Adrenal gland (tissue), 5 donors: ENCODE results near the gene TFDP3.

ENCODE experiments used
- POLR2A ChIP-seq, 2 donors: fragments of 450-650 bp; IDR thresholded peaks; one replicate each; pipeline ENCODE4 v1.6.1; 2017; ENCODE audit warnings: antibody characterized with exemption in 2 of 2, mild to moderate bottlenecking in 2 of 2, moderate library complexity in 1 of 2
- TF ChIP-seq, protein P1 (sequence below), 6 experiments: fragments of 450-650 bp in 4 of 6; fragments of 200-600 bp in 2 of 6; sonication (generic) in 1 of 6; IDR thresholded peaks; 1 replicate in 5 of 6; 2 replicates in 1 of 6; pipeline versions ENCODE4 v1.5.1 to v1.8.0; 2016 to 2021; ENCODE audit warnings: antibody characterized with exemption in 6 of 6, mild to moderate bottlenecking in 2 of 6, moderate library complexity in 1 of 6
- donor health status: DM: no; HTN: no; CAD: no.

DNA sequence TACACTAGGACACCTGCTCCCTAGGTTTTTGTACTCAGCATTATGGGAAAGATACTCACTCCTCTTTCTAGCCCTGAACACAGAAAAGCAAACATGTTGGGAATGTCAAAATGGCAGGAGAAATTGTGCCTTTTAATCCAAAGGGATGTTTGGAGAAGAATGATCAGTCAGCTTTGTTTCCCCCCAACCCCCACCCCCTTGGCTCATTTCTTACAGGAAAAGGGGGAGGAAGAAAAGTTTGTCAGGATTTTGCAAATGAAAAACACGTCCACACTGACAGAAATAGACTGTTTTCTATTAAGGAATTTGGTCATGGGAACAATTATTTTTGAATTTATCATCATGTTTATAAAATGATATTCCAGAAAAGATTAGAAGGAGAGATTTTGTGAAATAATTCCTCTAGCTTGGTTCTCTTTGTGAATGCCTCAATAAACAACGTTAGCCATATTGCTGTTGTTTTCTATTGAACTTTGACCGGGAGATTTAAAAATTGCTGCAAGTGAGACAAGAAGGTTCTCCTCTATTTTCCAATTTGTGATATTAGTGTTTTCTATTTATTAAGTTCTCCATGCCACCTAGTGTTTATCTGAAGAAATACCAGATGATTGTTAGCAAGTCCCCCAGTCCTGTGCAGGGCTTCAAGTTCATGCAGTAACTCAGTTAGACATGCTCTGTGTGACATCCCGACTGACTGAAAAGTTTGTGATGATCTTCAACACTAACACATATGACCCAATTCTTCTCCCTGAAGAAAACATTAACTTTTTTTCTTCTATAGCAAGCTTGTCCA, 31.3 kb upstream of the TFDP3 start:
- TF ChIP-seq, protein P1, sequence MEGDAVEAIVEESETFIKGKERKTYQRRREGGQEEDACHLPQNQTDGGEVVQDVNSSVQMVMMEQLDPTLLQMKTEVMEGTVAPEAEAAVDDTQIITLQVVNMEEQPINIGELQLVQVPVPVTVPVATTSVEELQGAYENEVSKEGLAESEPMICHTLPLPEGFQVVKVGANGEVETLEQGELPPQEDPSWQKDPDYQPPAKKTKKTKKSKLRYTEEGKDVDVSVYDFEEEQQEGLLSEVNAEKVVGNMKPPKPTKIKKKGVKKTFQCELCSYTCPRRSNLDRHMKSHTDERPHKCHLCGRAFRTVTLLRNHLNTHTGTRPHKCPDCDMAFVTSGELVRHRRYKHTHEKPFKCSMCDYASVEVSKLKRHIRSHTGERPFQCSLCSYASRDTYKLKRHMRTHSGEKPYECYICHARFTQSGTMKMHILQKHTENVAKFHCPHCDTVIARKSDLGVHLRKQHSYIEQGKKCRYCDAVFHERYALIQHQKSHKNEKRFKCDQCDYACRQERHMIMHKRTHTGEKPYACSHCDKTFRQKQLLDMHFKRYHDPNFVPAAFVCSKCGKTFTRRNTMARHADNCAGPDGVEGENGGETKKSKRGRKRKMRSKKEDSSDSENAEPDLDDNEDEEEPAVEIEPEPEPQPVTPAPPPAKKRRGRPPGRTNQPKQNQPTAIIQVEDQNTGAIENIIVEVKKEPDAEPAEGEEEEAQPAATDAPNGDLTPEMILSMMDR (IDR thresholded peaks at IDR 0.05) = no peak
- no peak for TF ChIP-seq POLR2A (IDR thresholded peaks at IDR 0.05)
